K562 (cell line): ENCODE data around the gene SLC25A42. TPM values are rescaled to one million over a fixed set of nuclear protein-coding genes. Genes with fewer than 3 reads are reported as not detected.

Source experiments
- BACH1 ChIP-seq: fragments of 200-800 bp; sonication (Bioruptor generic); IDR thresholded peaks from 2 replicates; pipeline ENCODE4 v1.6.1; 2016; ENCODE audit warnings: missing genetic modification characterization, missing compliant biosample characterization
- BMI1 ChIP-seq: fragments of 150-350 bp; IDR thresholded peaks from 2 replicates; pipeline ENCODE4 v1.6.1; 2014; ENCODE audit warnings: low read length
- CXXC5 ChIP-seq: fragments of 250-450 bp; sonication (Bioruptor Pico); IDR thresholded peaks from 2 replicates; pipeline ENCODE4 v1.8.0; 2022; ENCODE audit warnings: inconsistent platforms, mild to moderate bottlenecking, moderate library complexity
- FOXJ3 ChIP-seq: sonication (generic); formaldehyde crosslinking; IDR thresholded peaks from 2 replicates; pipeline ENCODE4 v1.4.0; 2020; ENCODE audit warnings: mild to moderate bottlenecking, missing genetic modification reagents
- L3MBTL2 ChIP-seq: fragments of 450-650 bp; IDR thresholded peaks from 2 replicates; pipeline ENCODE4 v1.6.1; 2016; ENCODE audit warnings: mild to moderate bottlenecking, moderate library complexity
- MEIS2 ChIP-seq: fragments of 450-650 bp; IDR thresholded peaks from 2 replicates; pipeline ENCODE4 v1.6.1; 2014; ENCODE audit warnings: mild to moderate bottlenecking; ENCODE audit not compliant: partially characterized antibody
- NCOA6 ChIP-seq: fragments of 450-650 bp; IDR thresholded peaks from 2 replicates; pipeline ENCODE4 v1.6.1; 2017; ENCODE audit warnings: mild to moderate bottlenecking
- NR1H2 ChIP-seq: sonication (generic); formaldehyde crosslinking; IDR thresholded peaks from 2 replicates; pipeline ENCODE4 v1.4.0; 2020; ENCODE audit warnings: mild to moderate bottlenecking, missing genetic modification reagents
- PHB ChIP-seq: fragments of 250-450 bp; sonication (Bioruptor Pico); IDR thresholded peaks from 2 replicates; pipeline ENCODE4 v1.5.0; 2021
- POLR2G ChIP-seq: fragments of 200-400 bp; formaldehyde crosslinking; IDR thresholded peaks from 2 replicates; pipeline ENCODE4 v1.6.1; 2017; ENCODE audit warnings: low read depth, mild to moderate bottlenecking, antibody characterized with exemption, low read length, moderate library complexity
- PYGO2 ChIP-seq: fragments of 450-650 bp; IDR thresholded peaks from 2 replicates; pipeline ENCODE4 v1.6.1; 2016; ENCODE audit warnings: mild to moderate bottlenecking, missing genetic modification characterization, moderate library complexity, missing compliant biosample characterization
- RBM15 ChIP-seq: fragments of 200-400 bp; formaldehyde crosslinking; IDR thresholded peaks from 2 replicates; pipeline ENCODE4 v1.6.1; 2018; ENCODE audit warnings: mild to moderate bottlenecking, low read length, moderate library complexity; ENCODE audit not compliant: insufficient read depth
- SMARCC2 ChIP-seq: fragments of 450-650 bp; IDR thresholded peaks from 2 replicates; pipeline ENCODE4 v1.6.1; 2017; ENCODE audit warnings: antibody characterized with exemption, moderate library complexity, mild to moderate bottlenecking, low read depth
- SRF ChIP-seq, 2 experiments: fragments of 250-450, 450-650 bp in 1 of 2; sonication (Bioruptor Pico) in 1 of 2; sonication (generic) in 1 of 2; formaldehyde crosslinking; IDR thresholded peaks; 2 replicates each; pipeline versions ENCODE4 v1.5.0 to v1.5.1; 2020 to 2022; ENCODE audit warnings: mild to moderate bottlenecking in 1 of 2, missing genetic modification reagents in 1 of 2
- USF2 ChIP-seq: sonication (generic); formaldehyde crosslinking; IDR thresholded peaks from 2 replicates; pipeline ENCODE4 v1.5.0; 2020; ENCODE audit warnings: missing genetic modification reagents
- ZNF133 ChIP-seq: fragments of 250-450 bp; sonication (Bioruptor Pico); IDR thresholded peaks from 2 replicates; pipeline ENCODE4 v1.4.0; 2020; ENCODE audit warnings: mild to moderate bottlenecking
- ZNF217 ChIP-seq: sonication (generic); formaldehyde crosslinking; IDR thresholded peaks from 2 replicates; pipeline ENCODE4 v1.8.0; 2022; ENCODE audit warnings: mild to moderate bottlenecking, missing genetic modification reagents
- ZNF239 ChIP-seq: fragments of 250-450 bp; sonication (Bioruptor Pico); IDR thresholded peaks from 2 replicates; pipeline ENCODE4 v1.4.0; 2020; ENCODE audit warnings: mild to moderate bottlenecking
- ZNF24 ChIP-seq: fragments of 450-650 bp; IDR thresholded peaks from 2 replicates; pipeline ENCODE4 v1.6.1; 2016
- ZNF274 ChIP-seq: IDR thresholded peaks from 2 replicates; pipeline ENCODE4 v1.6.1; 2011; ENCODE audit warnings: low read depth, mild to moderate bottlenecking, low read length, moderate library complexity, borderline replicate concordance
- ZNF75A ChIP-seq: fragments of 450-650 bp; formaldehyde crosslinking; IDR thresholded peaks from 2 replicates; pipeline ENCODE4 v1.4.0; 2020; ENCODE audit warnings: mild to moderate bottlenecking
- polyA plus RNA-seq, 8 experiments: library from polyadenylated mRNA; depleted of rRNA in 4 of 8; stranded (reverse) in 5 of 8; unstranded in 3 of 8; fragments of >200 nt; fragmentation: Nextera tagmentation in 2 of 8; fragmentation: Illumina TruSeq in 1 of 8; extraction: Ambion mirVana in 2 of 8; extraction: Trizol in 1 of 8; gene quantifications; 2 replicates each; pipeline versions ENCODE4 v1.2.1 to v1.2.3, GENCODE V29; 2011 to 2014; ENCODE audit warnings: inconsistent platforms in 1 of 8, missing spikeins in 1 of 8
- total RNA-seq, 7 experiments: library from RNA; depleted of rRNA in 6 of 7; stranded (reverse); fragments of >200 nt in 6 of 7; fragmentation: Illumina TruSeq in 2 of 7; extraction: Trizol in 2 of 7; gene quantifications; 2 replicates each; pipeline versions ENCODE4 v1.2.1 to v1.2.3, GENCODE V29; 2011 to 2021; ENCODE audit warnings: low replicate concordance in 1 of 7
- TF ChIP-seq, protein P1 (sequence below): sonication (generic); formaldehyde crosslinking; IDR thresholded peaks from 2 replicates; pipeline ENCODE4 v1.8.0; 2023; ENCODE audit warnings: mild to moderate bottlenecking, missing genetic modification reagents
- TF ChIP-seq, protein P2 (sequence below): sonication (generic); formaldehyde crosslinking; IDR thresholded peaks from 2 replicates; pipeline ENCODE4 v1.9.0; 2022; ENCODE audit warnings: mild to moderate bottlenecking, missing genetic modification reagents
- TF ChIP-seq, protein P3 (sequence below): fragments of 250-450 bp; sonication (Bioruptor Pico); IDR thresholded peaks from 2 replicates; pipeline ENCODE4 v1.5.0; 2021; ENCODE audit warnings: mild to moderate bottlenecking, moderate library complexity

Gene SLC25A42
- total and polyA plus RNA-seq, 9 of the 15 experiments (the other 6 are each of a cell fraction or from before 2014, with no cell fraction given), result 0.59 to 32.2 (median 14.1) TPM

DNA sequence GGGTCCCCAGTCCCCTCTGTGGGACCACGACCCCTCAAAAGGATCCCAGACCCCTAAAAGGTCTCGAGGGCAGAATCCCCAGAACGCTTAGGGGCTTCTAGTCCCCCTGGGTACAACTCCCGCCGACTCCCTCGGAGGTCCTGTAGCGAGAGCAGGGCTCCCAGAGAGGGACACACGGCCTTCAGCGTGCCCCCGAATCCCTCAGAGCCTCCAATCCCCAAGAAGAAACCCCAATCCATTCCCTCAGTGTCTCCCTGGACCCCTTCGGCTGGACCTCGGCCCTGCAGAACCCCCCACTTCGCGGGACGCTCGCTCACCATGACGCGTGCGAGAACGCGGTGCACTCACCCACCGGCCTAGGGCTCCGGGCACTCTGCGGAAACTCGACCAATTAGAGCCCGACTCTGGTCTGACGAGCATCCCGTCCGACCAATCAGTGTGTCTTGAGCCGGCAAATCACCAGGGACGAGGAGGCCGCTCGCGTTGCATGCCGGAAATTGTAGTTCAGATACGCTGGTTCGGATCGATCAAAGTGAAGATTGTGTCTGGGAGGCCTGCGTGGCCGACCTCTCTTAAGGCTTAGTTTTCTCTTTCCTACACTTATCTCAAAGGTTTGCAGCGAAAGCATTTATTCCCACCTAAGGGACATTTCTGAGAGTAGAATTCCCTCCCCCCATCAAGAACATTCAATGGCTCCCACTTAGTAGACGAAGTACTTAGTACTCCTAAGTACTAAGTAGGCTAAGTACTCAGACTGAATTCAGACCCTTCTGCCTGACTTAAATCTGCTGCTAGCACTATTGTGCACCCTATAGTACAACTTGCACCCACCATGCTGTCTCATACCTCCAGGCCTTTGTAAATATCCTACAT, 74.6 kb downstream of the SLC25A42 start, which contains the start of gene TMEM161A (continued):
- TF ChIP-seq, protein P1, sequence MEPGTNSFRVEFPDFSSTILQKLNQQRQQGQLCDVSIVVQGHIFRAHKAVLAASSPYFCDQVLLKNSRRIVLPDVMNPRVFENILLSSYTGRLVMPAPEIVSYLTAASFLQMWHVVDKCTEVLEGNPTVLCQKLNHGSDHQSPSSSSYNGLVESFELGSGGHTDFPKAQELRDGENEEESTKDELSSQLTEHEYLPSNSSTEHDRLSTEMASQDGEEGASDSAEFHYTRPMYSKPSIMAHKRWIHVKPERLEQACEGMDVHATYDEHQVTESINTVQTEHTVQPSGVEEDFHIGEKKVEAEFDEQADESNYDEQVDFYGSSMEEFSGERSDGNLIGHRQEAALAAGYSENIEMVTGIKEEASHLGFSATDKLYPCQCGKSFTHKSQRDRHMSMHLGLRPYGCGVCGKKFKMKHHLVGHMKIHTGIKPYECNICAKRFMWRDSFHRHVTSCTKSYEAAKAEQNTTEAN (CRISPR knock-in tag), result no peak
- TF ChIP-seq ZNF274 (no peak), ZNF24 (no peak), ZNF133 (no peak), USF2 (CRISPR knock-in tag) (no peak), L3MBTL2 (peak; percentile 97), ZNF217 (CRISPR knock-in tag) (no peak), FOXJ3 (CRISPR knock-in tag) (no peak), BACH1 (tag) (no peak), ZNF75A (CRISPR knock-in tag) (no peak), NR1H2 (no peak), CXXC5 (CRISPR knock-in tag) (peak; percentile 90), SMARCC2 (no peak), PHB (no peak), RBM15 (no peak), SRF (CRISPR knock-in tag; IDR thresholded peaks at IDR 0.05) (0 out of 4 replicates have a peak, but pooled peaks of 1 of the 2 experiments have one; percentile 15), POLR2G (peak; percentile 95), ZNF239 (CRISPR knock-in tag) (no peak), NCOA6 (no peak), BMI1 (no peak), MEIS2 (no peak), PYGO2 (tag) (no peak)
- TF ChIP-seq, protein P2, sequence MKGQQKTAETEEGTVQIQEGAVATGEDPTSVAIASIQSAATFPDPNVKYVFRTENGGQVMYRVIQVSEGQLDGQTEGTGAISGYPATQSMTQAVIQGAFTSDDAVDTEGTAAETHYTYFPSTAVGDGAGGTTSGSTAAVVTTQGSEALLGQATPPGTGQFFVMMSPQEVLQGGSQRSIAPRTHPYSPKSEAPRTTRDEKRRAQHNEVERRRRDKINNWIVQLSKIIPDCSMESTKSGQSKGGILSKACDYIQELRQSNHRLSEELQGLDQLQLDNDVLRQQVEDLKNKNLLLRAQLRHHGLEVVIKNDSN (CRISPR knock-in tag), result no peak
- TF ChIP-seq, protein P3, sequence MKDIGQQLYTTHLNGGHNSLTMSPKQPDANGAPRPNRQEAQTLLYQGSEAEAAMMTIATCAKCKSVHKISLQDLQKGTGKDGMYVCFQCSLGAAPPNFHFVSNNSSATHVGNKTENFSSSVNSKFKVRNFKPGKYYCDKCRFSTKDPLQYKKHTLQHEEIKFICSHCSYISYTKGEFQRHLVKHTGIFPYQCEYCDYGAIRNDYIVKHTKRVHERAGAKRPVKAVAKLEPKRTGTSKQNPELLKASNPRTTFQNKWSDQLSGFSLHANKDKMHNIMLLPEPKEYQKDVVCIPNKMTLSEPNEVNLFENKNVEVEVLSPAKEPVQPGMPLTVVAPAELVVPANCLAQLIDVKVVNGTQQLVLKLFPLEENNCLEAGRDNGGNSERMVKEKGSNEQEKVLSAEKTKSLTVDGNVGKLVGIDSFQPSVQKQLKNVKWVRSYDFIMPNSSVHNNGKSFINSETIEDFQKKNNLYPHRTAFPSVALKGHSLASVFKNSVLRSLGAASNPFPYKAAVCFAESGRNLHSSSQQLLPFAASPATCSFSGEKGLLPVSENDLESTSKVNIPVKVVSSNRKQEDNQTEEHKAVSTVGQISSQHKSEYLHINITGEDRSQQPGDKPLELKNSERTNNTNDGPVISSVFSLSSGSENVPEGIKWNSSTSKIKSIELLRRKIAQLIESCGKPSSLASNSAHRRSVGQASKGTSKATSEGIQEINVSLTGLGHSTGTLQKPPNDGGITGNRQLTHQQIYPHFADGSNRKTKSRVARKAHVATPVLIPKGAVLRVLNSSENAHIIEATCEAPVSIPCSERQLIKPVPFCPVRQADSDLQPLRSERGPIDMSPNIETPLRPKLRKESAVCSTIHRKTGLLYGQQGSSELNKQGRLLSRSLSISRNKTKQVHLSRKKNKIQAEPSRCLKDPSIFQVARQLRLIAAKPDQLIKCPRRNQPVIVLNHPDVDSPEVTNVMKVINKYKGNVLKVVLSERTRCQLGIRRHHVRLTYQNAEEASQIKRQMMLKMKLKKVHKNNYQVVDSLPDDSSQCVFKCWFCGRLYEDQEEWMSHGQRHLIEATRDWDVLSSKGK, result no peak
